Lung (tissue), 12 donors: Measurements from ENCODE around the gene CYP4V2. TPM values are rescaled to one million over a fixed set of nuclear protein-coding genes. Genes with fewer than 3 reads are reported as not detected.
"Not testable (repeated sequence)": the region's sequence is repeated elsewhere in the genome, so short reads cannot be mapped to it uniquely, and the experiment has no call there.

Source experiments
- ATAC-seq: fragments of 200-7000 bp; cut with Tn5 transposase; one replicate; pipeline ENCODE4 v1.9.1; 2020; ENCODE audit warnings: moderate number of reproducible peaks; ENCODE audit not compliant: insufficient read depth, low FRiP score
- DNase-seq, 3 donors: peaks; one replicate each; pipeline ENCODE4 v3.0.0-alpha.2; 2013 to 2017
- H3K27ac ChIP-seq, 2 donors: one replicate each; pipeline ENCODE4 v1.5.1; 2013; ENCODE audit warnings: mild to moderate bottlenecking in 2 of 2, moderate library complexity in 2 of 2, control low read depth in 1 of 2, inconsistent platforms in 1 of 2, low read depth in 1 of 2, low read length in 1 of 2
- H3K27me3 ChIP-seq, 3 donors: one replicate each; pipeline ENCODE4 v1.5.1; 2013; ENCODE audit warnings: low read length in 2 of 3; ENCODE audit not compliant: control insufficient read depth in 3 of 3, insufficient read depth in 3 of 3
- H3K36me3 ChIP-seq, 4 donors: one replicate each; pipeline ENCODE4 v1.5.1; 2013; ENCODE audit warnings: low read length in 4 of 4, mild to moderate bottlenecking in 1 of 4, moderate library complexity in 1 of 4; ENCODE audit not compliant: control insufficient read depth in 4 of 4, insufficient read depth in 4 of 4
- H3K4me1 ChIP-seq, 5 donors: one replicate each; pipeline ENCODE4 v1.5.1; 2013; ENCODE audit warnings: low read length in 5 of 5, mild to moderate bottlenecking in 2 of 5, moderate library complexity in 1 of 5; ENCODE audit not compliant: control insufficient read depth in 5 of 5, insufficient read depth in 5 of 5
- H3K4me3 ChIP-seq: one replicate; pipeline ENCODE4 v1.5.1; 2013; ENCODE audit warnings: mild to moderate bottlenecking, control low read depth, moderate library complexity
- H3K9ac ChIP-seq, 2 donors: one replicate each; pipeline ENCODE4 v1.5.1; 2013; ENCODE audit warnings: low read length in 2 of 2, control low read depth in 1 of 2; ENCODE audit not compliant: insufficient read depth in 1 of 2
- H3K9me3 ChIP-seq, 4 donors: one replicate each; pipeline ENCODE4 v1.5.1; 2013; ENCODE audit warnings: low read length in 3 of 4, mild to moderate bottlenecking in 1 of 4, moderate library complexity in 1 of 4; ENCODE audit not compliant: control insufficient read depth in 4 of 4, insufficient read depth in 3 of 4
- CTCF ChIP-seq: IDR thresholded peaks from 2 replicates; pipeline ENCODE4 v1.5.1; 2012; ENCODE audit warnings: mild to moderate bottlenecking; ENCODE audit errors: control extremely low read depth, extremely low read depth
- WGBS, 2 donors: extraction: QIAGEN DNeasy Blood & Tissue Kit; methylation state at CpG; one replicate each; pipeline ENCODE4 v1.1.7; 2013; 5-methylcytosine and 5-hydroxymethylcytosine counted together
- polyA plus RNA-seq, 2 donors: library from polyadenylated mRNA; stranded (reverse); fragments of 200-250 nt; gene quantifications; one replicate each; pipeline ENCODE4 v1.2.1, GENCODE V29; 2013
- total RNA-seq, 2 donors: library from RNA; depleted of rRNA in 1 of 2; stranded (reverse); fragments of >200 nt in 1 of 2; gene quantifications; one replicate each; pipeline ENCODE4 v1.2.1, GENCODE V29; 2014 to 2021
- donor health status: control.
- donor health status: control.
- donor health status: Bipolar disorder and iron deficiency.
- donor health status: healthy.
- donor health status: DM: yes; HTN: yes; CAD: no.

CYP4V2 gene
- total and polyA plus RNA-seq, 4 donors: 13.4 to 36.2 (median 22.9) TPM

- H3K9me3 ChIP-seq: peaks cover 0 to 2% (median 0%) of the 10 kb centered on the region in 4 donors
- H3K27me3 ChIP-seq: no peaks in the 10 kb centered on the region
- TF ChIP-seq CTCF: no peak
- no peak overlapping the region for H3K9ac ChIP-seq
- H3K27ac ChIP-seq: no peak overlapping the region
- H3K4me3 ChIP-seq: no peak overlapping the region
- WGBS, 2 donors: 82 to 84% methylated on average over 2 of the region's 2 CpGs
- no peaks in the 10 kb centered on the region for H3K4me1 ChIP-seq
- H3K36me3 ChIP-seq: peaks cover 0 to 2% (median under 1%) of the 10 kb centered on the region in 4 donors
- no peak for DNase-seq
- ATAC-seq: no peak
Observed at GRCh38 chr4:186243331-186243730, 52.0 kb downstream of the CYP4V2 start.

GRCh38 chr4:186244835-186245234 lies 53.5 kb downstream of the CYP4V2 start:
- Histone ChIP-seq H3K9me3 (peaks cover 0 to 2% (median 0%) of the 10 kb centered on the region in 4 donors), H3K36me3 (peaks cover 0 to 2% (median 0%) of the 10 kb centered on the region in 4 donors), H3K27me3 (no peaks in the 10 kb centered on the region), H3K4me1 (peaks cover 0 to 6% (median 0%) of the 10 kb centered on the region in 5 donors), H3K4me3 (no peak overlapping the region), H3K27ac (no peak overlapping the region), H3K9ac (no peak overlapping the region)
- DNase-seq (no peak), ATAC-seq (no peak)
- no peak for TF ChIP-seq CTCF
- 79 to 95% methylated on average over 5 of the region's 5 CpGs for WGBS, 2 donors

GRCh38 chr4:186247062-186247752 lies 55.8 kb downstream of the CYP4V2 start:
- not testable (repeated sequence) for H3K27ac ChIP-seq, H3K27me3 ChIP-seq, H3K9ac ChIP-seq, H3K9me3 ChIP-seq, H3K4me3 ChIP-seq, ATAC-seq, DNase-seq, H3K36me3 ChIP-seq
- WGBS, 2 donors: 85 to 88% methylated on average over 9 of the region's 9 CpGs
- peaks cover 0 to 11% (median 0%) of the 10 kb centered on the region in 5 donors for H3K4me1 ChIP-seq

GRCh38 chr4:186248643-186249042 lies 57.3 kb downstream of the CYP4V2 start:
- Histone ChIP-seq H3K4me1 (peaks cover 0 to 11% (median 0%) of the 10 kb centered on the region in 5 donors), H3K27ac (no peak overlapping the region), H3K27me3 (no peaks in the 10 kb centered on the region), H3K36me3 (no peaks in the 10 kb centered on the region), H3K9me3 (peaks cover 0 to 2% (median 0%) of the 10 kb centered on the region in 4 donors), H3K9ac (no peak overlapping the region), H3K4me3 (no peak overlapping the region)
- 69 to 84% methylated on average over 1 of the region's 1 CpG for WGBS, 2 donors
- ATAC-seq: no peak
- DNase-seq: no peak
- no peak for TF ChIP-seq CTCF
